GM10266 (cell line): ENCODE results near the gene PHC1.
"Not testable (repeated sequence)": the region's sequence is repeated elsewhere in the genome, so short reads cannot be mapped to it uniquely, and the experiment has no call there.

Experiments used
- DNase-seq: peaks from one replicate; pipeline ENCODE4 v3.0.0; 2012; ENCODE audit errors: extremely low spot score
- CTCF ChIP-seq: IDR thresholded peaks from 2 replicates; pipeline ENCODE4 v1.5.1; 2012; ENCODE audit warnings: mild to moderate bottlenecking, low read depth; ENCODE audit not compliant: control insufficient read depth, insufficient read depth; ENCODE audit errors: missing control alignments

PHC1 gene

GRCh38 chr12:8899830-8900229, 14.5 kb upstream of the PHC1 start:
- TF ChIP-seq CTCF: no peak
- DNase-seq: no peak

GRCh38 chr12:8902703-8903102, 11.6 kb upstream of the PHC1 start:
- DNase-seq: not testable (repeated sequence)

GRCh38 chr12:8903646-8904045, 10.7 kb upstream of the PHC1 start:
- no peak for TF ChIP-seq CTCF

GRCh38 chr12:8904665-8905064, 9.6 kb upstream of the PHC1 start:
- TF ChIP-seq CTCF: no peak
- DNase-seq: no peak

More at GRCh38 chr12:8903646-8904045, 10.7 kb upstream of the PHC1 start:
- no peak for DNase-seq

DNA sequence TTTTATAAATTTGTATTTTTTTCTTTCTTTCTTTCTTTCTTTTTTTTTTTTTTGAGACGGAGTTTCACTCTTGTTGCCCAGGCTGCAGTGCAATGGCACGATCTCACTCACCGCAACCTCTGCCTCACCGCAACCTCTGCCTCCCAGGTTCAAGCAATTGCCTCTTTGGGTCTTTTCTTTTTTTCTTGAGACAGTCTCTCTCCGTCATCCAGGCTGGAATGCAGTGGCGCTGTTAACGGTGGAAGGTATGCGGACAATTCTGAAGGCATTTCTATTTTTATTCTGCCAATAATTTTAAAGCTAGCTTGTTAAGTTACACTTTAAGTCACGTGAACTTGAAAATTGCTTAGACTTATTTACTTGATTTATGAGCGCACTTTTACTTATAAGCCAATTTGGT, 8.8 kb upstream of the PHC1 start:
- no peak for DNase-seq
- no peak for TF ChIP-seq CTCF

GRCh38 chr12:8906266-8907180, 7.8 kb upstream of the PHC1 start:
- no peak for DNase-seq
- no peak for TF ChIP-seq CTCF

DNA sequence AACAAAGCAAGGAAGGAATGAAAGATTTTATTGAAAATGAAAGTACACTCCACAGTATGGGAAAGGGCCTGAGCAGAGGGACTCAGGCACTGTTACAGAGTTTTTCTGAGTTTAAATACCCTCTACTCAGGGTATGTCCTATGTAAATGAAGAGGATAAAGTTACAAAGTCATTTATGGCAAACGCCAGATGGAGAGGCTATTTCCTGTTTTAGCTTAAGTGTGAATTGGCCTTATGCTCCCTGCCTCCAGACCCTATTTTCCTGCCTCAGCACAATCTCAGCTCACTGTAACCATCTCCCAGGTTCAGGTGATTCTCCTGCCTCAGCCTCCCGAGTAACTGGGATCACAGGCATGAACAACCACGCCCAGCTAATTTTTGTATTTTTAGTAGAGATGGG, 6.8 kb upstream of the PHC1 start:
- TF ChIP-seq CTCF: no peak
- DNase-seq: no peak
